Measurements from ENCODE around the gene COL20A1. TPM values are rescaled to one million over a fixed set of nuclear protein-coding genes. Genes with fewer than 3 reads are reported as not detected.

The COL20A1 gene
- total RNA-seq, 1 experiment from 2014 or later, result 0.23 TPM

GRCh38 chr20:63319164-63320040, 26.4 kb downstream of the COL20A1 start:
- ATAC-seq (no peak), DNase-seq (ENCODE audit: low read depth, low spot score) (no peak)
- H3K9me3 ChIP-seq (ENCODE audit: control insufficient read depth, insufficient read depth, low read depth, low read length), result no peaks in the 10 kb centered on the region
- POLR2A ChIA-PET, result no interaction called here
- BruUV-seq (replicated peaks), result no TSS peak
- in situ Hi-C loops (cut with HindIII; ENCODE audit: low pct_unique_long_range_greater_than_20kb, low sequenced_read_pairs) (no loop called here), intact Hi-C loops (cut with micrococcal nuclease; ENCODE audit: unreplicated experiment) (no loop called here)
- no peak overlapping the region for H3K27ac ChIP-seq (ENCODE audit: low read length)
- no peaks in the 10 kb centered on the region; the same call in 1 of the 2 replicates for H3K4me1 ChIP-seq (ENCODE audit: control insufficient read depth, insufficient read depth, low read length)
- CTCF ChIA-PET, result no interaction called here
- no peak overlapping the region for H3K4me3 ChIP-seq (ENCODE audit: low read depth in 2 of 2, low read length in 2 of 2)
- H3K36me3 ChIP-seq (ENCODE audit: control insufficient read depth, insufficient read depth, low read length), result no peaks in the 10 kb centered on the region
- TF ChIP-seq TCF7L2 (IDR thresholded peaks at IDR 0.05; ENCODE audit: low read depth, low read length), result no peak
- no peaks in the 10 kb centered on the region for H3K27me3 ChIP-seq (ENCODE audit: control insufficient read depth, insufficient read depth, low read length)

DNA sequence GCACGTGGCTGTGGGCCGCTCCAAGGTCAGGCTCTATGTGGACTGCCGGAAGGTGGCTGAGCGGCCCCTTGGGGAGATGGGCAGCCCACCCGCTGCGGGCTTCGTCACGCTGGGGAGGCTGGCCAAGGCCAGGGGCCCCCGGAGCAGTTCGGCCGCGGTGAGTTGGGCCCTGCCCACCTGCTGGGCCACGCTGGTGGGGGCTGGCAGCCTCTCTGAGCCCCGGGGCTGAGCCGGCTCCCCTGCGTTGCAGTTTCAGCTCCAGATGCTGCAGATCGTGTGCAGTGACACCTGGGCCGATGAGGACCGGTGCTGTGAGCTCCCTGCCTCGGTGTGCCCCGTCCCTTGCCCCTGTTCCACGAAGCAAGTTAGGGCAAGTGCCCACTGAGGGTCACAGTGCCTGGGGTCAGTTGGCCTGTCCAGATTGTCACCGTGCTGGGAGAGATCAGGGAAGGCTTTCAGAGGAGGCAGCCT, 27.1 kb downstream of the COL20A1 start:
- ChIA-PET POLR2A (no interaction called here), CTCF (no interaction called here)
- DNase-seq (ENCODE audit: low read depth, low spot score) (no peak), ATAC-seq (no peak)
- H3K4me3 ChIP-seq (ENCODE audit: low read depth in 2 of 2, low read length in 2 of 2), result no peak overlapping the region
- in situ Hi-C loops (cut with HindIII; ENCODE audit: low pct_unique_long_range_greater_than_20kb, low sequenced_read_pairs) (no loop called here), intact Hi-C loops (cut with micrococcal nuclease; ENCODE audit: unreplicated experiment) (no loop called here)
- no TSS peak for BruUV-seq (replicated peaks)
- no peak for TF ChIP-seq CTCF (IDR thresholded peaks at IDR 0.05)
- no peak for TF ChIP-seq REST (IDR thresholded peaks at IDR 0.05; ENCODE audit: insufficient read depth in 1 of 2, low read depth in 2 of 2, low read length in 1 of 2)
- no peak for TF ChIP-seq POLR2AphosphoS5 (IDR thresholded peaks at IDR 0.05; ENCODE audit: low read depth, low read length)
- TF ChIP-seq SIN3A (IDR thresholded peaks at IDR 0.05; ENCODE audit: borderline replicate concordance, insufficient read depth, low read depth, low read length), result no peak
- no peak for TF ChIP-seq TCF7L2 (IDR thresholded peaks at IDR 0.05; ENCODE audit: low read depth, low read length)
- H3K4me1 ChIP-seq (ENCODE audit: control insufficient read depth, insufficient read depth, low read length), result no peaks in the 10 kb centered on the region; the same call in 1 of the 2 replicates
- no peaks in the 10 kb centered on the region for H3K9me3 ChIP-seq (ENCODE audit: control insufficient read depth, insufficient read depth, low read depth, low read length)
- no peaks in the 10 kb centered on the region for H3K36me3 ChIP-seq (ENCODE audit: control insufficient read depth, insufficient read depth, low read length)
- H3K27ac ChIP-seq (ENCODE audit: low read length), result no peak overlapping the region
- no peaks in the 10 kb centered on the region for H3K27me3 ChIP-seq (ENCODE audit: control insufficient read depth, insufficient read depth, low read length)

- CTCF ChIA-PET, result no interaction called here
Measured at GRCh38 chr20:63320616-63321147, 27.7 kb downstream of the COL20A1 start.

More at GRCh38 chr20:63320616-63321147, 27.7 kb downstream of the COL20A1 start:
- Histone ChIP-seq H3K4me3 (ENCODE audit: low read depth in 2 of 2, low read length in 2 of 2) (no peak overlapping the region), H3K9me3 (ENCODE audit: control insufficient read depth, insufficient read depth, low read depth, low read length) (no peaks in the 10 kb centered on the region), H3K27ac (ENCODE audit: low read length) (no peak overlapping the region), H3K27me3 (ENCODE audit: control insufficient read depth, insufficient read depth, low read length) (no peaks in the 10 kb centered on the region), H3K4me1 (ENCODE audit: control insufficient read depth, insufficient read depth, low read length) (no peaks in the 10 kb centered on the region; the same call in 1 of the 2 replicates), H3K36me3 (ENCODE audit: control insufficient read depth, insufficient read depth, low read length) (no peaks in the 10 kb centered on the region)
- in situ Hi-C loops (cut with HindIII; ENCODE audit: low pct_unique_long_range_greater_than_20kb, low sequenced_read_pairs) (no loop called here), intact Hi-C loops (cut with micrococcal nuclease; ENCODE audit: unreplicated experiment) (no loop called here)
- BruUV-seq (replicated peaks), result no TSS peak
- DNase-seq (ENCODE audit: low read depth, low spot score) (no peak), ATAC-seq (no peak)
- POLR2A ChIA-PET, result no interaction called here
- TF ChIP-seq REST (IDR thresholded peaks at IDR 0.05; ENCODE audit: insufficient read depth in 1 of 2, low read depth in 2 of 2, low read length in 1 of 2), result no peak
- TF ChIP-seq TCF7L2 (IDR thresholded peaks at IDR 0.05; ENCODE audit: low read depth, low read length), result no peak
- TF ChIP-seq CTCF (IDR thresholded peaks at IDR 0.05), result no peak
- TF ChIP-seq SIN3A (IDR thresholded peaks at IDR 0.05; ENCODE audit: borderline replicate concordance, insufficient read depth, low read depth, low read length), result no peak
- TF ChIP-seq POLR2AphosphoS5 (IDR thresholded peaks at IDR 0.05; ENCODE audit: low read depth, low read length), result no peak
